Activated CD4-positive, alpha-beta T cell treated with anti-CD3 and anti-CD28 coated beads for 4 hours (primary cell): ENCODE results near the gene ZNF230.
A peak's percentile ranks its signal among the peaks of the same experiment; 100 is the strongest.

Experiments used
- DNase-seq, 2 donors: peaks; one replicate each; pipeline ENCODE4 v3.0.0-alpha.2; 2020

Gene ZNF230

GRCh38 chr19:44002566-44003460 is at the start of gene ZNF230:
TSS of gene ZNF230 (plus strand) at chr19:44002957. CDS start at chr19:44007079, 4,122 bp downstream.
- peak; percentile 81 to 82 for DNase-seq

GRCh38 chr19:43956827-43957226 is 45.9 kb upstream of the ZNF230 start:
- no peak for DNase-seq

DNA sequence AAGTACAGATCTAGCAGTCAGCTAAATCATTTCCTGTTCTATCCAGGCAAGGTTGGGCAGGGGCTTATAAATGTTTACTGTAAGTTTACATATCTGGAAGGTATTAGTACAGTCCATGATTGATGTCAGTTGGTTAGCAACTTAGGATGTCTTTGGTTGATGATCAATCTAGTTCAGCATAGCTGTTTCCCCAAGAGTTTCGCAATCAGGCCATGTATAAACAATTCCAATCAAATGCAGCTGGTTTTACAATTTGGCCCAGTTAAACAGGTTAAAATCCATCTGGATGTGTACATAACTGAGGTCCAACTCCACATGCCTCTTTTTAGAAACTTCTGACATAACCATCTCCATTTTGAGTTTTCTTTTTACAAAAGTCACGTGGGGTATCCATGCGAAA is 44.9 kb upstream of the ZNF230 start:
- no peak for DNase-seq

DNA sequence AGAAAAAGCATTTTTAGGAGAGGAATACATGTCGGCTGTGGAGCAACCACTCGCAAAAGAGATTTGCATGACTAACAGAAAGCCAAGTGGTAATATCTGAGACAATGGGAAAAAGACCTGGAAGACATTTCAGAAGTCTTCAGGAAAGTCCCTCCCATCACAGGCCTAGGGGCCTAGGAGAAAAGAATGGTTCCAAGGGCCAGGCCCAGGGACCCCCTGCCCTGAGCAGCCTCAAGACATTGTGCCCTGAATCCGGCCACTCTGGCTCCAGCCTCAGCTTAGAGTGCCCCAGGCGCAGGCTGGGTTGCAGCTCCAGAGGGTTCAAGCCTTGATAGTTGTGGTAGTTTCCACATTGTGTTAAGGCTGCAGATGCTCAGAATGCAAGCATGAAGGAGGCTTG is 42.3 kb upstream of the ZNF230 start:
- DNase-seq = no peak

DNA sequence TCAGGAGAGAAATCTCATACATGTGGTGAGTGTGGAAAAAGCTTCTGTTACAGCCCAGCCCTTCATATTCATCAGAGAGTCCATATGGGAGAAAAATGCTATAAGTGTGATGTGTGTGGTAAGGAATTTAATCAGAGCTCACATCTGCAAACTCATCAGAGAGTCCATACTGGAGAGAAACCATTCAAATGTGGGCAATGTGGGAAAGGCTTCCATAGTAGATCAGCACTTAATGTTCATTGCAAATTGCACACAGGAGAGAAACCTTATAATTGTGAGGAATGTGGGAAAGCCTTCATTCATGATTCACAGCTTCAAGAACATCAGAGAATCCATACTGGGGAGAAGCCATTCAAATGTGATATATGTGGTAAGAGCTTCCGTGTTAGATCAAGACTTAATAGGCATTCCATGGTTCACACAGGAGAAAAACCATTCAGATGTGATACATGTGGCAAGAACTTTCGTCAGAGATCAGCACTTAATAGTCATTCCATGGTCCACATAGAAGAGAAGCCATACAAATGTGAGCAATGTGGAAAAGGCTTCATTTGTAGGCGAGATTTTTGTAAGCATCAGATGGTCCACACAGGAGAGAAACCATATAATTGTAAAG is 36.6 kb upstream of the ZNF230 start:
- no peak for DNase-seq

GRCh38 chr19:43976732-43977131 is 26.0 kb upstream of the ZNF230 start:
- DNase-seq = no peak

GRCh38 chr19:43983544-43983911 is 19.2 kb upstream of the ZNF230 start:
- no peak for DNase-seq

- peak; percentile 65 to 72 for DNase-seq
Observed at GRCh38 chr19:43983912-43984686, 18.7 kb upstream of the ZNF230 start, which contains the start of gene ZNF155. TSS of gene ZNF155 (plus strand) at chr19:43984188. CDS start at chr19:43988544, 4,356 bp downstream.

- DNase-seq = no peak
Observed at GRCh38 chr19:43984687-43985000, 18.1 kb upstream of the ZNF230 start.

GRCh38 chr19:43997631-43998290 is 5.0 kb upstream of the ZNF230 start:
- DNase-seq = no peak

- DNase-seq = no peak
Observed at GRCh38 chr19:44002212-44002565, 568 bp upstream of the ZNF230 start.

DNA sequence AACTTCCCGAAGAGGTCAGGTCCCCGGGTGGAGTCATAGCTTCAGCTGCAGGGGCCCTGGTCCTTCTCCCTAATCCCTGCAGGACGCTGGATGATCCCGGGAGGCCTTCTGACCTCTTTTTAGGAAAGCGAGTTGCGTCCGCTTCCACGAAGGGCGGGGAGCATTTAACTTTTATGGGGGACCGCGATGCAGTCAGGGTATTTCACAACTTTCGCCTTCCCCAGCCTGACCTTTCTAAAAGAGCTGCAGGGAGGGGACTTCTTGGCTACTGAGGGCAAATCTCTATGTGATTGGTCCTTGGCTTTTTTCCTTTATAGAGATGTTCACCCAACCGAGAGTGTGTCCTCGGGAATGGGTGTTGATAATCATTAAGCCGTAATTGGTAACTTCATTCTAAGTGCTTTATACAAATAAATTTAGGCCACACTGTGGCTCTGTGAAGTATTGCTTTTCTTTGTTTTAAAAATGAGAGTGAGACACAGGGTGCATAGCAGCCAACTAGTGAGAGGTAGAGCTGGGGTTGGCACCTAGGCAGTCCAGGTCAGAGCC is 778 bp downstream of the ZNF230 start:
- DNase-seq = no peak

DNA sequence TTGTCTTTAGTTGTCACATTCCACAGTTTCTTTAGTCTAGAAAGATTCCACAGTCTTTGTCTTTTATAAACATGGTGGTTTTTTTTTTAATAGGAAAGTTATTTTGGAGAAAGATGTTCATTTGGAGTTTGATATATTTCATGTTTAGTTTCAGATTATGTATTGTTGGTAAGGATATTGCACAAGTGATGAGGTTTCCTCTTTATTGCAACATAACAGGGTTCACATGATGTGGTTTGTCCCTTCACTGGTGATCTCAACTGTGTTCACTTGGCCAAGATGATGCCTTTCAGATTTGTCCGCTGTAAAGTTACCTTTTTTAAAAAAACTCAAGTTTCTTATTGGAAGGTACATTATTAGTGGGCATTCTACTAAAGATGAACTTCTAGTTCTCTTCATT is 3.2 kb downstream of the ZNF230 start:
- DNase-seq = no peak

GRCh38 chr19:44007473-44007872 is 4.7 kb downstream of the ZNF230 start:
- no peak for DNase-seq

DNA sequence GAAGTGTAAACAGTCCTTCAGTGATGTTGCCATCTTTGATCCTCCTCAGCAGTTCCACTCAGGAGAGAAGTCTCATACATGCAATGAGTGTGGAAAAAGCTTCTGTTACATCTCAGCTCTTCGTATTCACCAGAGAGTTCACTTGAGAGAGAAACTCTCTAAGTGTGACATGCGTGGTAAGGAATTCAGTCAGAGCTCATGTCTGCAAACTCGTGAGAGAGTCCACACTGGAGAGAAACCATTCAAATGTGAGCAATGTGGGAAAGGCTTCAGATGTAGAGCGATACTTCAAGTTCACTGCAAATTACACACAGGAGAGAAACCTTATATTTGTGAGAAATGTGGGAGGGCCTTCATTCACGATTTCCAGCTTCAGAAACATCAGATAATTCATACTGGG is 7.7 kb downstream of the ZNF230 start:
- DNase-seq = no peak

- no peak for DNase-seq
Observed at GRCh38 chr19:44019498-44019897, 16.7 kb downstream of the ZNF230 start.

DNA sequence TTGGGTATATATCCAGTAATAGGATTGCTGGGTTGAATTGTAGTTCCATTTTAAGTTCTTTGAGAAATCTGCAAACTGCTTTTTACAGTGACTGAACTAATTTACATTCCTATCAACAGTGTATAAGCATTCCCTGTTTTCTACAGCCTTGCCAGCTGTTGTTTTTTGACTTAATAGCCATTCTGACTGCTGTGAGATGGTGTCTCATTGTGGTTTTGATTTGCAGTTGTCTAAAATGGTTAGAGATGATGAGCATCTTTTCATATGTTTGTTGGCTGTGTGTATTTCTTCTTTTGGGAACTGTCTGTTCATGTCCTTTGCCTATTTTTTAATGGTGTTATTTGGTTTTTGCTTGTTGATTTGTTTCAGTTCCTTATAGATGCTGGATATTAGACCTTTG is 18.5 kb downstream of the ZNF230 start:
- DNase-seq = no peak

DNA sequence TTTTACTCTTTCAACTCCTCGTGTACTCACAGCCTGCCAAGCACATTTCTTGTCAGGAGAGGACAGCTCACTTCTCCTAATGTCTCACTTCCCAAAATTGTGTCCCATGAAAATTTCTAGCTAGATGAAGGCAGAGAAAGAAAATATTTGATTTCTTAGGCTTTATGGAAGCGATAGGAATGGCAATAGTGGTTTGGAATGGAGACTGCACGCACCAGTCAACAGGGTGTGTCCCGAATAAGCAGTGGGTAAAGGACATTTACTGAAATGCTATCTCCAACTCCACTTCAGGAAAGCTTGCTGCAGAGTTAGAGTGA is 22.1 kb downstream of the ZNF230 start:
- no peak for DNase-seq

- DNase-seq = peak; percentile 77 to 78
Observed at GRCh38 chr19:44025217-44025936, 22.6 kb downstream of the ZNF230 start, which contains the start of gene ZNF222. TSS of gene ZNF222 (plus strand) at chr19:44025379. CDS start at chr19:44025437, 58 bp downstream.

GRCh38 chr19:44026622-44027021 is 23.9 kb downstream of the ZNF230 start:
- no peak for DNase-seq

DNA sequence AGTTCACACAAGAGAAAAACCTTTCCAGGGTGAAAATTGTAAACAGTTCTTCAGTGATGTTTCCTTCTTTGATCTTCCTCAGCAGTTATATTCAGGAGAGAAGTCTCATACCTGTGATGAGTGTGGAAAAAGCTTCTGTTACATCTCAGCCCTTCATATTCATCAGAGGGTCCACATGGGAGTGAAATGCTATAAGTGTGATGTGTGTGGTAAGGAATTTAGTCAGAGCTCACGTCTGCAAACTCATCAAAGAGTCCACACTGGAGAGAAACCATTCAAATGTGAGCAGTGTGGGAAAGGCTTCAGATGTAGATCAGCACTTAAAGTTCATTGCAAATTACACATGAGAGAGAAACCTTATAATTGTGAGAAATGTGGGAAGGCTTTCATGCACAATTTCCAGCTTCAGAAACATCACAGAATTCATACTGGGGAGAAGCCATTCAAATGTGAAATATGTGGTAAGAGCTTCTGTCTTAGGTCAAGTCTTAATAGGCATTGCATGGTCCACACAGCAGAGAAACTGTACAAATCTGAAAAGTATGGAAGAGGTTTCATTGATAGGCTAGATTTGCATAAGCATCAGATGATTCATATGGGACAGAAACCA is 29.3 kb downstream of the ZNF230 start:
- DNase-seq = no peak

- DNase-seq = no peak
Observed at GRCh38 chr19:44042147-44042546, 39.4 kb downstream of the ZNF230 start.
